ENCODE data around the gene RAB38. TPM values are rescaled to one million over a fixed set of nuclear protein-coding genes. Genes with fewer than 3 reads are reported as not detected.

Gene RAB38
- total RNA-seq, 1 experiment from 2014 or later, result 0.41 TPM

DNA sequence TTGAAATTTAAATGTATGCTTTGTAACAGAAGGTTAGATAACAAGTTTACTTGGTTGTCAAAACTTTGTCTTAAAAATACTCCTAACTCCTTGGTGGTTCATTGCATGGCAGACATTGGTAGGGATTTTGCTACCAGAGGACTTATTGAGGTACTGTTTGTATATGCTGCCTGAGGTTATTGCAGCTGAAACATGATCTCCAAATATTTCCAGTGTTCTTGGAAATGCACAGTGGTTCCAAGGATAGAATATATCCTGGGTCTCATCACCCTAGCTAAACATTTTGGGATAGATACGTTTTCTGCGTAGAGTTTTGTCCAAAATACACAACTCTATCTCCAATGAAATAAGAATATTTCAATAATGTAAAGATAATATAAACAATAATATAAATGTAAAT, 109.2 kb downstream of the RAB38 start:
- no peaks in the 10 kb centered on the region for H3K9me3 ChIP-seq
- H3K4me3 Mint-ChIP-seq (ENCODE audit: unreplicated experiment), result no peak overlapping the region
- H3K36me3 ChIP-seq (ENCODE audit: control insufficient read depth, insufficient read depth, low read length), result no peaks in the 10 kb centered on the region
- H3K27ac Mint-ChIP-seq (ENCODE audit: unreplicated experiment), result no peak overlapping the region
- no peaks in the 10 kb centered on the region for H3K36me3 Mint-ChIP-seq (ENCODE audit: insufficient read depth, unreplicated experiment)
- H3K27me3 Mint-ChIP-seq (ENCODE audit: insufficient read depth, unreplicated experiment), result peaks cover 12% of the 10 kb centered on the region
- H3K4me1 ChIP-seq, result no peaks in the 10 kb centered on the region
- no peaks in the 10 kb centered on the region for H3K27me3 ChIP-seq (replicated peaks; ENCODE audit: control insufficient read depth, insufficient read depth, low read length)
- no peak overlapping the region for H3K4me3 ChIP-seq (ENCODE audit: low read depth, low read length)
- DNase-seq, result no peak
- no peaks in the 10 kb centered on the region for H3K9me3 Mint-ChIP-seq (ENCODE audit: unreplicated experiment)
- TF ChIP-seq, protein P1, sequence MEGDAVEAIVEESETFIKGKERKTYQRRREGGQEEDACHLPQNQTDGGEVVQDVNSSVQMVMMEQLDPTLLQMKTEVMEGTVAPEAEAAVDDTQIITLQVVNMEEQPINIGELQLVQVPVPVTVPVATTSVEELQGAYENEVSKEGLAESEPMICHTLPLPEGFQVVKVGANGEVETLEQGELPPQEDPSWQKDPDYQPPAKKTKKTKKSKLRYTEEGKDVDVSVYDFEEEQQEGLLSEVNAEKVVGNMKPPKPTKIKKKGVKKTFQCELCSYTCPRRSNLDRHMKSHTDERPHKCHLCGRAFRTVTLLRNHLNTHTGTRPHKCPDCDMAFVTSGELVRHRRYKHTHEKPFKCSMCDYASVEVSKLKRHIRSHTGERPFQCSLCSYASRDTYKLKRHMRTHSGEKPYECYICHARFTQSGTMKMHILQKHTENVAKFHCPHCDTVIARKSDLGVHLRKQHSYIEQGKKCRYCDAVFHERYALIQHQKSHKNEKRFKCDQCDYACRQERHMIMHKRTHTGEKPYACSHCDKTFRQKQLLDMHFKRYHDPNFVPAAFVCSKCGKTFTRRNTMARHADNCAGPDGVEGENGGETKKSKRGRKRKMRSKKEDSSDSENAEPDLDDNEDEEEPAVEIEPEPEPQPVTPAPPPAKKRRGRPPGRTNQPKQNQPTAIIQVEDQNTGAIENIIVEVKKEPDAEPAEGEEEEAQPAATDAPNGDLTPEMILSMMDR (IDR thresholded peaks at IDR 0.05; ENCODE audit: insufficient read depth in 1 of 2, low read depth in 1 of 2, low read length in 1 of 2, severe bottlenecking in 1 of 2, unreplicated experiment in 1 of 2), result no peak
- ChIA-PET POLR2A (no interaction called here), CTCF (no interaction called here)
- H3K4me1 Mint-ChIP-seq (ENCODE audit: low read depth, unreplicated experiment), result no peaks in the 10 kb centered on the region
- BruUV-seq (replicated peaks), result no TSS peak
- intact Hi-C loops (cut with micrococcal nuclease; ENCODE audit: unreplicated experiment), result no loop called here

DNA sequence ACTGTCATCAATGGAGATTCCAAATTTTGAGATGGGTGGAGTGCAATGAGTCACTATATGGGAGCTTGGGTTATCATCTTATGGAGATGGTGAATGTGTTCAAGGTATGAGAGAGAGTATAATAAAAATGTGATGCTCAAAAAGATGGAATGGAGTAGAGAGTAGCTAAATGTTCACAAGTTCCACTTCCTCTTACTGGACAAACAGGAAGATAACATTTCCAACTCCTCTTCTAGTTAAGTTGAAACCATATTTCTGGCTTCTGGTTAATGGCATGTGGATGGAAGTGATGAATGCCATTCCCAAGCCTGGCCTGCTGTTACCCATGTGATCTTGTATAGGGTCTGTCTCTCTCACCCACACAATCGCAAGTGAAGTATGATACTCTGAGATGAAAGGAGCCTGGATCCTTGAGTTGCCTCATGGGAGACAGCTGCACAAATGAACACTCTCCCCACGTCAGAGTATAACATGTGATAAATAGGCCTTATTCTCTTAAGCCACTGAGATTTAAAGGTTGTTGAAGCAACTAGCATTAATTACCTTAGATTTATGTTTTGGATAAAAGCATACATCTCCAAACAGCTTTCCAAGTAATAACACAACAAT, 111.0 kb downstream of the RAB38 start:
- CTCF ChIA-PET, result no interaction called here
- intact Hi-C loops (cut with micrococcal nuclease; ENCODE audit: unreplicated experiment), result no loop called here
- Histone ChIP-seq H3K4me1 (no peaks in the 10 kb centered on the region), H3K36me3 (ENCODE audit: control insufficient read depth, insufficient read depth, low read length) (no peaks in the 10 kb centered on the region), H3K27me3 (replicated peaks; ENCODE audit: control insufficient read depth, insufficient read depth, low read length) (no peaks in the 10 kb centered on the region), H3K4me3 (ENCODE audit: low read depth, low read length) (no peak overlapping the region), H3K9me3 (no peaks in the 10 kb centered on the region)
- TF ChIP-seq, protein P1 (IDR thresholded peaks at IDR 0.05; ENCODE audit: insufficient read depth in 1 of 2, low read depth in 1 of 2, low read length in 1 of 2, severe bottlenecking in 1 of 2, unreplicated experiment in 1 of 2), result no peak
- DNase-seq, result no peak
- H3K36me3 Mint-ChIP-seq (ENCODE audit: insufficient read depth, unreplicated experiment), result no peaks in the 10 kb centered on the region
- POLR2A ChIA-PET, result no interaction called here
- no peak overlapping the region for H3K4me3 Mint-ChIP-seq (ENCODE audit: unreplicated experiment)
- H3K27ac Mint-ChIP-seq (ENCODE audit: unreplicated experiment), result no peak overlapping the region
- H3K27me3 Mint-ChIP-seq (ENCODE audit: insufficient read depth, unreplicated experiment), result peaks cover 15% of the 10 kb centered on the region
- BruUV-seq (replicated peaks), result no TSS peak
- no peaks in the 10 kb centered on the region for H3K4me1 Mint-ChIP-seq (ENCODE audit: low read depth, unreplicated experiment)
- H3K9me3 Mint-ChIP-seq (ENCODE audit: unreplicated experiment), result no peaks in the 10 kb centered on the region

Small RNA genes lying within 50 kb of the gene (microRNA-seq; reads per million reads assigned to microRNA genes)
- gene MIR3166, result not detected

Other genes starting within 250 kb of the RAB38 start
- 250 and 308 TPM in 2 replicates for gene CTSC, start 162.3 kb upstream of the RAB38 start, total RNA-seq (2022)

Measured in Caco-2 (cell line).